ENCODE results near the gene MAP4K4. TPM values are rescaled to one million over a fixed set of nuclear protein-coding genes. Genes with fewer than 3 reads are reported as not detected.
"Not testable (repeated sequence)": the region's sequence is repeated elsewhere in the genome, so short reads cannot be mapped to it uniquely, and the experiment has no call there.

The MAP4K4 gene
- total and polyA plus RNA-seq, 8 donors = 9.7 to 38.7 (median 15.3) TPM

DNA sequence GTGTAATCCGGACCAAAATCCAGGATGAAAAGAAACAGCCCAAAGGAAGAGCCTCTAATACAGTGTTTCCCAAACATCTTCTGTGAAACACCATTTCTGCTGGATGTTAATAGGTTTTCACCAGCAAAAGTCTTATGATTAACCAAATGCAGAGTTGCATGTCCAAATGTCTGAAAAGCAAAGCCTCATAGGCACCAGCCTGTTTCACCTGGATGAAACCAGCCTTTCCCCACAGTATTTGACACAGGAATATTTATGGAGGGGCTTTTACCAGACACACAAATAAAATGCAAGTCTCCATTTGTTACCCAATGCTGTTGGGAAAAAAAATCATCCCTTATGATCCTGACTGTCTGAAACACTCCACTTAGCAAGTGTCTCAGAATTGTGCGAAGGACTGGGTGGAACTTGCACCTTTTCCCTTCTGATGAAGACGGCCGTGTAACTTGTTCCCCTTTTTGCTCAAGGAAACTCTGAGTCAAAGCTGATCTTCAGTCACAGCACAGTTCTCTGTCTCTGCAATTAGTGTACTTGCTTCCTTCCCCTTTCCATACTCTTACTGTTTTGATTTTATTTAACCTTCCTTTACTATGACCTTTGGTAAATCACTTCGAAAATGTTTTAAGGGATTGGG, 223.9 kb downstream of the MAP4K4 start:
- DNase-seq (no peak), ATAC-seq (peak in 2 of 4 donors; percentile 66 to 69), FAIRE-seq (no peak)
- Histone ChIP-seq H3K4me3 (no peak overlapping the region), H3K27me3 (no peaks in the 10 kb centered on the region), H3K9me3 (no peaks in the 10 kb centered on the region), H3K36me3 (no peaks in the 10 kb centered on the region), H3K27ac (peak overlapping the region in 1 of 4 donors; percentile 3), H3K4me1 (no peaks in the 10 kb centered on the region)
- intact Hi-C loops (cut with DNase I) = no loop called here
- TF ChIP-seq, protein P1, sequence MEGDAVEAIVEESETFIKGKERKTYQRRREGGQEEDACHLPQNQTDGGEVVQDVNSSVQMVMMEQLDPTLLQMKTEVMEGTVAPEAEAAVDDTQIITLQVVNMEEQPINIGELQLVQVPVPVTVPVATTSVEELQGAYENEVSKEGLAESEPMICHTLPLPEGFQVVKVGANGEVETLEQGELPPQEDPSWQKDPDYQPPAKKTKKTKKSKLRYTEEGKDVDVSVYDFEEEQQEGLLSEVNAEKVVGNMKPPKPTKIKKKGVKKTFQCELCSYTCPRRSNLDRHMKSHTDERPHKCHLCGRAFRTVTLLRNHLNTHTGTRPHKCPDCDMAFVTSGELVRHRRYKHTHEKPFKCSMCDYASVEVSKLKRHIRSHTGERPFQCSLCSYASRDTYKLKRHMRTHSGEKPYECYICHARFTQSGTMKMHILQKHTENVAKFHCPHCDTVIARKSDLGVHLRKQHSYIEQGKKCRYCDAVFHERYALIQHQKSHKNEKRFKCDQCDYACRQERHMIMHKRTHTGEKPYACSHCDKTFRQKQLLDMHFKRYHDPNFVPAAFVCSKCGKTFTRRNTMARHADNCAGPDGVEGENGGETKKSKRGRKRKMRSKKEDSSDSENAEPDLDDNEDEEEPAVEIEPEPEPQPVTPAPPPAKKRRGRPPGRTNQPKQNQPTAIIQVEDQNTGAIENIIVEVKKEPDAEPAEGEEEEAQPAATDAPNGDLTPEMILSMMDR (IDR thresholded peaks at IDR 0.05) = no peak
- WGBS, 2 donors = 73 to 85% methylated on average over 5 of the region's 5 CpGs

DNA sequence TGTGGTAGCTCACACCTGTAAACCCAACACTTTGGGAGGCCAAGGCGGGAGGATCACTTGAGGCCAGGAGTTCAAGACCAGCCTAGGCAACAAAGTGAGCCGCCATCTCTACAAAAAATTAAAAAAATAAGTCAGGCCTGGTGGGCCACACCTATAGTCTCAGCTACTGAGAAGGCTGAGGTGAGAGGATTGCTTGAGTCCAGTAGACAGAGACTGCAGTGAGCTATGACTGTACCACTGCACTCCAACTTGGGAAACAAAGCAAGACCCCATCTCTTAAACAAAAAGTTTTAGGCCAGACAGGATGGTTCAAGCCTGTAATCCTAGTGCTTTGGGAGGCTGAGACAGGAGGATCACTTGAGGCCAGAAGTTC, 224.4 kb downstream of the MAP4K4 start:
- no peak for ATAC-seq
- H3K27ac ChIP-seq = no peak overlapping the region

DNA sequence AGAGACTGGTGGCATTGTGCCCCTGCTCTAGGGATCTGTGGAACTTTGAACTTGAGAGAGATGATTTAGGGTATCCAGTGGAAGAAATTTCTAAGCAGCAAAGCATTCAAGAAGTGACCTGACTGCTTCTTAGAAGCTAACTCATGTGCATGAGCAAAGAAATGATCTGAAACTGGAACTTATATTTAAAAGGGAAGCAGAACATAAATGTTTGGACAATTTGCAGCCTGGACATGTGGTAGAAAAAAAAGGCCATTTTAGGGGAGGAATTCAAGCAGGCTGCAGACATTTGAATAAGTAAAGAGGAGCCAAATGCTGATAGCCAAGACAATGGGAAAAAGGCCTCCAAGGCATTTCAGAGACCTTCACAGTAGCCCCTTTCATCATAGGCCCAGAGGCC, 226.8 kb downstream of the MAP4K4 start:
- not testable (repeated sequence) for DNase-seq

More for the DNA sequence above, 224.4 kb downstream of the MAP4K4 start:
- Histone ChIP-seq H3K4me1 (no peaks in the 10 kb centered on the region), H3K9me3 (no peaks in the 10 kb centered on the region), H3K36me3 (no peaks in the 10 kb centered on the region), H3K27me3 (no peaks in the 10 kb centered on the region), H3K4me3 (no peak overlapping the region)
- TF ChIP-seq, protein P1 (IDR thresholded peaks at IDR 0.05) = no peak
- DNase-seq (no peak), FAIRE-seq (no peak)
- 91% methylated on average over 2 of the region's 2 CpGs for WGBS, 2 donors
- intact Hi-C loops (cut with DNase I) = no loop called here

DNA sequence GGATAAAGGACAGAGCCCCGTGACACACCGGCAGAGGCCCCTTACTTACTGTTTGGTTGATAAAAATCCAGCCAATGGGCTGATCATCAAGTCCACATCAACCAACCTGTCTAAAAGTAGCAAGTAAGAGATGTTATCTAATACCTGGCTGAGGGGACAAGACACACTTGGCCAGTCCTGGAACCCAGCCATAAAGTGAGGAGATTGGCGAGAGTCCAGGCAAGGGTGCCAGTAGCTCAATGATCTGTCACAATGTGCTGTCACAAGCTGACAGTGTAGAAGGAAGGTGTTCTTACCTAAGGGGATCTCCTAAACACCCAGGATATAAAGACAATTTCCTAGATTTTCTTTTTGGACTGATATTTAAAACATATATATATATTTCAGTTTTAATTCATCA, 232.5 kb downstream of the MAP4K4 start:
- TF ChIP-seq, protein P1 (IDR thresholded peaks at IDR 0.05) = no peak
- Histone ChIP-seq H3K27ac (no peak overlapping the region), H3K27me3 (no peaks in the 10 kb centered on the region), H3K4me3 (no peak overlapping the region), H3K36me3 (no peaks in the 10 kb centered on the region), H3K4me1 (no peaks in the 10 kb centered on the region), H3K9me3 (no peaks in the 10 kb centered on the region)
- DNase-seq = no peak
- intact Hi-C loops (cut with DNase I) = no loop called here
- FAIRE-seq = no peak
- ATAC-seq = no peak
- WGBS, 2 donors = 71 to 74% methylated on average over 3 of the region's 3 CpGs

More for the DNA sequence above, 226.8 kb downstream of the MAP4K4 start:
- H3K9me3 ChIP-seq; H3K36me3 ChIP-seq; H3K4me1 ChIP-seq; H3K27ac ChIP-seq; H3K4me3 ChIP-seq; FAIRE-seq; H3K27me3 ChIP-seq; ATAC-seq; intact Hi-C loops (cut with DNase I): not testable (repeated sequence)

DNA sequence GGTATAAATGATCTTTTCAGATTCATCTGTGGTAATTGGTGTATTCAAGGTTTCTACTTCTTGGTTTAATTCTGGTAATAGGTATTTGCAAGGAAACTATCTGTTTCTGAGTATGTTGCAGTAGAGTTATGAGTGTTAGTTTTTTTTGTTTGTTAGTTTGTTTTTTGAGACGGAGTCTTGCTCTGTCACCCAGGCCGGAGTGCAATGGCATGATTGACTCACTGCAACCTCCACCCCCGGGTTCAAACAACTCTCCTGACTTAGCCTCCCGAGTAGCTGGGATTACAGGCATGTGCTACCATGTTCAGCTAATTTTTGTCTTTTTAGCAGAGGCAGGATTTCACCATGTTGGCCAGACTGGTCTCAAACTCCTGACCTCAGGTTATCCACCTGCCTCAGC, 233.3 kb downstream of the MAP4K4 start:
- TF ChIP-seq, protein P1 (IDR thresholded peaks at IDR 0.05) = no peak
- no peak for ATAC-seq
- Histone ChIP-seq H3K4me1 (no peaks in the 10 kb centered on the region), H3K27me3 (no peaks in the 10 kb centered on the region), H3K4me3 (no peak overlapping the region), H3K9me3 (no peaks in the 10 kb centered on the region), H3K27ac (no peak overlapping the region), H3K36me3 (no peaks in the 10 kb centered on the region)
- no peak for FAIRE-seq
- no peak for DNase-seq
- intact Hi-C loops (cut with DNase I) = no loop called here
- 73 to 81% methylated on average over 4 of the region's 4 CpGs for WGBS, 2 donors

Measured in pancreas (tissue), 10 donors.